Chondrocyte (in vitro differentiated cells): ENCODE data around the gene EME1. TPM values are rescaled to one million over a fixed set of nuclear protein-coding genes. Genes with fewer than 3 reads are reported as not detected.
"Not testable (repeated sequence)": the region's sequence is repeated elsewhere in the genome, so short reads cannot be mapped to it uniquely, and the experiment has no call there.

Source experiments
- DNase-seq: peaks from one replicate; pipeline ENCODE4 v3.0.0; 2021; ENCODE audit warnings: mixed read lengths, low spot score
- H3K27ac Mint-ChIP-seq: one replicate; pipeline ENCODE4 v1.8.0; 2021; ENCODE audit warnings: mild to moderate bottlenecking, moderate library complexity, mixed read lengths; ENCODE audit not compliant: unreplicated experiment
- H3K27me3 Mint-ChIP-seq: 2 replicates; pipeline ENCODE4 v1.8.0; 2021; ENCODE audit warnings: low read depth, mixed read lengths
- H3K36me3 Mint-ChIP-seq: 2 replicates; pipeline ENCODE4 v1.8.0; 2021; ENCODE audit warnings: low read depth, mixed read lengths
- H3K4me1 Mint-ChIP-seq: 2 replicates; pipeline ENCODE4 v1.8.0; 2021; ENCODE audit warnings: low read depth, mild to moderate bottlenecking, mixed read lengths
- H3K4me3 Mint-ChIP-seq: one replicate; pipeline ENCODE4 v1.8.0; 2021; ENCODE audit warnings: mild to moderate bottlenecking, moderate library complexity, mixed read lengths; ENCODE audit not compliant: unreplicated experiment
- H3K9me3 Mint-ChIP-seq: 2 replicates; pipeline ENCODE4 v1.8.0; 2021; ENCODE audit warnings: low read depth, mixed read lengths
- total RNA-seq: library from RNA; stranded (reverse); gene quantifications from 3 replicates; pipeline ENCODE4 v1.2.1, GENCODE V29; 2021
- TF ChIP-seq, protein P1 (sequence below): fragments of 200-600 bp; sonication (generic); IDR thresholded peaks from 2 replicates; pipeline ENCODE4 v1.5.0; 2021; ENCODE audit warnings: antibody characterized with exemption, mild to moderate bottlenecking, moderate library complexity

EME1 gene
- total RNA-seq, 1 donor from 2014 or later: 1.9 TPM

DNA sequence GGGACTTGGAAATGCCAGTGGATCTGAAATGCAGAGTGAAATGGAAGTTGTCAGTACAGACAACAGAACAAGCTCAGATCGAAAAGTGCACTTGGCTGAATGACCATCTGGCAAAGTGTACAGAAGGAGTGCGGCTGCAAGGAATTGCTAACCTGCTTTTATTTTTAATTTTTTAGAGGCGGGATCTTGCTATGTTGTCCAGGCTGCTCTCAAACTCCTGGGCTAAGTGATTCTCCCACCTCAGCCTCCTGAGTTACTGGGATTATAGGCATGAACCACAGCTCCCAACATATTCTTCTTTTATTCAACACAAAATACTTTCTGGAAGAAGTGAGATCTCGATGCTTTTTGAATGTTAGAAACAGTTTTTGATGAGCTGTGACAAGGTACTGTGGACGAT, 20.7 kb downstream of the EME1 start:
- H3K27me3 Mint-ChIP-seq: no peaks in the 10 kb centered on the region
- no peak overlapping the region for H3K27ac Mint-ChIP-seq
- peaks cover 37% of the 10 kb centered on the region for H3K36me3 Mint-ChIP-seq
- TF ChIP-seq, protein P1, sequence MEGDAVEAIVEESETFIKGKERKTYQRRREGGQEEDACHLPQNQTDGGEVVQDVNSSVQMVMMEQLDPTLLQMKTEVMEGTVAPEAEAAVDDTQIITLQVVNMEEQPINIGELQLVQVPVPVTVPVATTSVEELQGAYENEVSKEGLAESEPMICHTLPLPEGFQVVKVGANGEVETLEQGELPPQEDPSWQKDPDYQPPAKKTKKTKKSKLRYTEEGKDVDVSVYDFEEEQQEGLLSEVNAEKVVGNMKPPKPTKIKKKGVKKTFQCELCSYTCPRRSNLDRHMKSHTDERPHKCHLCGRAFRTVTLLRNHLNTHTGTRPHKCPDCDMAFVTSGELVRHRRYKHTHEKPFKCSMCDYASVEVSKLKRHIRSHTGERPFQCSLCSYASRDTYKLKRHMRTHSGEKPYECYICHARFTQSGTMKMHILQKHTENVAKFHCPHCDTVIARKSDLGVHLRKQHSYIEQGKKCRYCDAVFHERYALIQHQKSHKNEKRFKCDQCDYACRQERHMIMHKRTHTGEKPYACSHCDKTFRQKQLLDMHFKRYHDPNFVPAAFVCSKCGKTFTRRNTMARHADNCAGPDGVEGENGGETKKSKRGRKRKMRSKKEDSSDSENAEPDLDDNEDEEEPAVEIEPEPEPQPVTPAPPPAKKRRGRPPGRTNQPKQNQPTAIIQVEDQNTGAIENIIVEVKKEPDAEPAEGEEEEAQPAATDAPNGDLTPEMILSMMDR: no peak
- H3K9me3 Mint-ChIP-seq: no peaks in the 10 kb centered on the region
- DNase-seq: no peak
- peaks cover 32% of the 10 kb centered on the region for H3K4me1 Mint-ChIP-seq
- no peak overlapping the region for H3K4me3 Mint-ChIP-seq

DNA sequence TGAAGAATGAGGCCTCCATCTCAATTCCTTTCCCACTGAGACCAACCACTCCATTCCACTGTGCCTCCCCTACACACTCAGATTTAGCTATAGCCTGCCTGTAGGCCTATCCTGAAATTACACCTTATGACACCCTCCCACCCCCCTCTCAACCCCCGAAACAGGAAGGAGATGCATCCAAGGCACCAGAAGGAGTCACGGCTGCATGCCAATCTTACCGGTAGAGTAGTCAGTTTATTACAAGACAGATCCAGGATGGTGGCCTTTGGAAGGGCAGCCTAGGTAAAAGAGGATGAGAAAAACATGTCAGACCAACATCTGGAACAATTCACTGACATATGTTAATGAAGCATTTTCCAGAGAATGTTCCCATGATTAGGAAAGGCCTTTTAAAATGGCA, 21.7 kb downstream of the EME1 start:
- no peaks in the 10 kb centered on the region for H3K9me3 Mint-ChIP-seq
- H3K4me3 Mint-ChIP-seq: peak overlapping the region; percentile 79
- H3K4me1 Mint-ChIP-seq: peaks cover 32% of the 10 kb centered on the region
- DNase-seq: no peak
- H3K27me3 Mint-ChIP-seq: no peaks in the 10 kb centered on the region
- TF ChIP-seq, protein P1: no peak
- peak overlapping the region; percentile 17 for H3K27ac Mint-ChIP-seq
- H3K36me3 Mint-ChIP-seq: peaks cover 32% of the 10 kb centered on the region

DNA sequence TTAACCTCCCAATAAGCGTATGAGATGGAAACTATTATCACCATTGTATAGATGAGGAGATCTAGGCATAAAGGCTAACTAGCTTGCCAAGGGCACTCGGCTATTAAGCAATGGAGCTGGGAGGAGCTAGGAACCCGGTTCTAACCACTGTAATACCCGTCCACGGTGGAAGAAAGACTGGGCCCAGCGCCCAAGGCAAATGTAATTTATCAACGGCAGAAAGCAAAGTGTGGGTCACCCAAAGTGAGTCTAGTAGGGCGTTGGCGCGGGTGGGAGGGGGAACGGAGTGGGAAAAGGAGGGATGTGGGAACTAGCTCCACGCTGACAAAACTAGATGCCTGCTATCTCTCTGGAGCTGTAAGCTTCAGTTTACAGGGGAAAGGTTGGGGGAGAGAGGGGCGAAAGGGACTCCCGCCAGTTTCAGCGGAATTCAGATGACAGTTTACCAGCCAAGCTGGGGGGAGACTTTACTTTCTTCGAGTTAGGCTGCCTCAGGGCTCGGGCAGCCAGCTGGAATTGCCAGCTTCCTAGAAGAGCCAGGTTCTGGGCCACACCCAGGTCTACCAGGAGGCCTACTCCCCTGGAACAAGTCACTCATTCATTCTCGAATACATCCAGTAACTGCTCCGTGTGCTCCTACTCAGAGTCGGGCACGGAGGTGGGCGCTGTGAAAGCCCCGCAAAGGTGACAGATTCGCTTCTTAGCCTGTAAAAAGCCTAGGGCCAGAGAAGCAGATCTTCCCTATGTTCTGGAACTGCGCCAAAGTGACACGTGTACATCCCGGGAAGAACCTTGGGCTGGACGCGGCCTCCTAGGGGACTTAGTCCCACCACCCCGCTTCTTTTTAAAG, 23.5 kb downstream of the EME1 start:
- Mint-ChIP-seq H3K27me3 (no peaks in the 10 kb centered on the region), H3K4me1 (peaks cover 32% of the 10 kb centered on the region), H3K4me3 (peak overlapping the region; percentile 79), H3K9me3 (no peaks in the 10 kb centered on the region), H3K36me3 (peaks cover 24% of the 10 kb centered on the region), H3K27ac (peak overlapping the region; percentile 88)
- DNase-seq: no peak
- TF ChIP-seq, protein P1: no peak

DNA sequence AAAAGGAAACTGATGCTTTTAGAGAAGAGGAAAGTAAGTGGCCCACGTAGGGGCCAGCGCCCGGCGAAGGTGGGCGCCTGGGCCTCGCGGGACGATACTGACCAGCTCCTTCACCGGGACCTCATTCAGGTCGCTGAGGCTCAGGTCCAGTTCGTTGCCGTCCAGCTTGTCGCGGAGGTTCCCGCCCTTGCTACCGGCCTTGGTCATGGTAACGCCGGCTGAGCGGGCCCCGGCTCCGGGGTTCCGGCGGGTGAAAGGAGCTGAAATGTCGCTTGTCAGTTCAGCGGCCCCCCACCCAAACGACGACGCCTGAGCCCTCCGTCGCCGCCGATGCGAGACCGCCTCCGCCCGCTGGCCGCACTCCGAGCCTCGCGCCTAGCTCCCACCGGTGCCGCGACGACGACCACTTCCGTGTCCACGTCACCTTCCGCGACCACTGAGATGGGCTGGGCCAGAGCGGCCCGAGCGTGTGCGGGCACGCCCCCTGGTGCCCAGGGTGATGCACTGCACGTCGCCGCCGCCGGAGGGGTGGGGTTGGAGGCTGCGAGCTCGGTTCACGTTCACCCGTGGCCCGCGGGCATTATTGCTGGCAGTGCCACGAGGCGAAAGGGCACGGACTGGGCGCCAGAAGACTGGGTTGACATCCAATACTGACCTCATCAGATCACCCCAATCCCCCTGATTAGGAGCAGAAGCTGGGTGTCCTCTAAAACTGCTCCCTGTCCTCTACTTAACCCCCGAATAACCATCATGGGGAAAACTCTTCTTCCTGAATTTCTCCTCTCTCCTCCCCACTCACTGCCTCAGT, 24.3 kb downstream of the EME1 start, which contains the start of gene LRRC59:
TSS of gene LRRC59 (minus strand) at position 413 of the 808 bp plus-strand sequence. CDS start at position 207, 206 bp downstream.
- Mint-ChIP-seq H3K27me3 (no peaks in the 10 kb centered on the region), H3K27ac (peak within 1 kb of the TSS; percentile 88)
- TF ChIP-seq, protein P1: peak; percentile 97

DNA sequence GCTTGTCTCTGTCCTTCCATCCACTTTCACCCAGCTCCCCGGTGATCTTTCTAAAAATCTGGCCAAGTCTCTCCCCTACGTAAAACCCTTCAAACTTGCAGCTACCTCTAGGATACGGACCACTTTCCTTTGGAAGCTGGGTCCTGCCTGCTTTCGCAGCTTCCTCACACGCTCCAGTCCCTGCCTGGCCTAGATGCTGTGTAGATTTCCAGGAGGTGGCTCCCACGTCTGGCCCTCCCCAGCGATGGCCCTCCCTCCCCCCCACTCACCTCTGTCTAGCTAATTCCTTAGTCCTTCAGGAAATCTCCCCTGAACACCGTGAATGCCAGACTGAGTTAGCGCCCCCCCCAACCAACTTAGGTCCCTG, 24.9 kb downstream of the EME1 start:
- H3K27me3 Mint-ChIP-seq: no peaks in the 10 kb centered on the region
- peaks cover 17% of the 10 kb centered on the region for H3K36me3 Mint-ChIP-seq
- no peak for DNase-seq
- peaks cover 32% of the 10 kb centered on the region for H3K4me1 Mint-ChIP-seq
- H3K9me3 Mint-ChIP-seq: no peaks in the 10 kb centered on the region
- TF ChIP-seq, protein P1: no peak
- peak overlapping the region; percentile 79 for H3K4me3 Mint-ChIP-seq
- peak overlapping the region; percentile 88 for H3K27ac Mint-ChIP-seq

More for the DNA sequence above, 24.3 kb downstream of the EME1 start, which contains the start of gene LRRC59:
- peaks cover 32% of the 10 kb centered on the region for H3K4me1 Mint-ChIP-seq
- DNase-seq: no peak
- no peaks in the 10 kb centered on the region for H3K9me3 Mint-ChIP-seq
- peaks cover 21% of the 10 kb centered on the region for H3K36me3 Mint-ChIP-seq
- peak within 1 kb of the TSS; percentile 79 for H3K4me3 Mint-ChIP-seq

DNA sequence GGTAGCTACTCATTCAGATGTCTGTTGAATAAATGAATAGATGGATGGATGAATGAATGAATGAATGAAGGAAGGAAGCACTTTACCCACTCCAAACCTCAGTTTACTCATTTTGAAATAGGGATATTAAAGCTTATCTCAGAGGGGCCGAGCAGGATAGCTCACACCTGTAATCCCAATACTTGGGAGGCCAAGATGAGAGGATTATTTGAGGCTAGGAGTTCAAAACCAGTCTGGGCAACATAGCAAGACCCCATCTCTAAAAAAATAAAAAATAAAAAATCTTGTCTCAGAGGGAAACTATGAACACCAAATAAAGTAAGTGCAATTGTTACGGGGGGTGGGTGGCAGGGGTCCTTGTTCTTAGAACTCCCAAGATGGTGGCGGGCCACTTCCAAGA, 25.6 kb downstream of the EME1 start:
- Mint-ChIP-seq H3K36me3 (peaks cover 10% of the 10 kb centered on the region), H3K4me1 (peaks cover 27% of the 10 kb centered on the region)
- DNase-seq, H3K4me3 Mint-ChIP-seq, H3K9me3 Mint-ChIP-seq, H3K27ac Mint-ChIP-seq, H3K27me3 Mint-ChIP-seq: not testable (repeated sequence)

DNA sequence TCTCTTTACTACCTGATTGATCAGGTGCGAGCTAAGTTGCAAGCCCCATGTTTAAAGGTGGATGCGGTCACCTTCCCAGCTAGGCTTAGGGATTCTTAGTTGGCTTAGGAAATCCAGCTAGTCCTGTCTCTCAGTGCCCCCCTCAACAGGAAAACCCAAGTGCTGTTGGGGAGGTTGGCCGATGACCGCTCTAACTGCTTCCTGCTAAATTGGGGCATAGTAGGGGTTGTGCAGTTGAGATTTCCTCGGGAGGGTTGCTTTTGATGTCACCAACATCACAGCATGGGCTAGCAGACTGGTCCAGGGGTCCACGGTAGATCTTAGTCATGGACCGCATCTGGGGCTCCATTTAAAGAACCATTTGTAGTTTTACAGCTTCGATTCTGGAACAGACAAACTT, 26.6 kb downstream of the EME1 start:
- H3K36me3 Mint-ChIP-seq, H3K9me3 Mint-ChIP-seq, H3K27me3 Mint-ChIP-seq, H3K27ac Mint-ChIP-seq, H3K4me3 Mint-ChIP-seq, DNase-seq: not testable (repeated sequence)
- peaks cover 19% of the 10 kb centered on the region for H3K4me1 Mint-ChIP-seq
